ENCODE data around the gene PIP4K2A. TPM values are rescaled to one million over a fixed set of nuclear protein-coding genes. Genes with fewer than 3 reads are reported as not detected.
"Not testable (repeated sequence)": the region's sequence is repeated elsewhere in the genome, so short reads cannot be mapped to it uniquely, and the experiment has no call there.

The PIP4K2A gene
- total RNA-seq, 1 experiment from 2014 or later = 24.2 TPM

DNA sequence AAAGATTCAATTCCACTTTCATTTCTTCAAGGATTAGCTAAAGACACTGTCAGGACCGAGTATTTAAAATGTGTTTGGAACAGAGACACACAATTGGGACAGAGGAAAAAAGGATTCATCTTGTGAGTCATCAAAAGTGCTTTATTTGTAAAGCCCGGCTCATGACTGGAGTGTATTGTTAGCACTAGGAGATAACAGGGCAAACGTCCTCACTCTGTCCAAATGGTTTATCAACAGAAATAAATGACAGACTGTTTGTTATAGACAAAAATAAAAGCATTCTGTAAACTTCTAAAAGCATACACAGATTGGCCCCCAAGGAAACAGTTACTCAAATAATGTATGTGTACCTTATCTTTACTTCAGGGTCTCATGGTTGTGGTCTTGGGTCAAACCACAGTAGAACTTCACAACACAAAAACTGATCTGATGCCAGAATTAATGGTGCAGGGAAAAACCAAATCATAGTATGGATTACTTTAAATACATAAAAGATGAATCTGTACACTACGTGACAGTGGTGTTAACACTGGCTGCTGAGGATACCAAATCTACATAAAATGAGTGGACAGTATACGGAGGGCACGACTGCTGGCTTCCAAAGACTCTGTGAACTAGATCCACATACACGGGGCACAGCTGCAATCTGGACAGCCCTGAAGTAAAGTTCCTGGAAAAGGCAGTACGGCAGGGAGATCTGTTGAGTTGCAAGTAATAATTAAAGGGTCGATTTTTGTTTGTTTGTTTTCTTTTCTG is 179.4 kb downstream of the PIP4K2A start:
- H3K9me3 Mint-ChIP-seq (ENCODE audit: low read depth, unreplicated experiment) = no peaks in the 10 kb centered on the region
- no peak overlapping the region for H3K4me3 Mint-ChIP-seq (ENCODE audit: low read depth, unreplicated experiment)
- H3K27me3 Mint-ChIP-seq (ENCODE audit: unreplicated experiment) = no peaks in the 10 kb centered on the region
- TF ChIP-seq, protein P1, sequence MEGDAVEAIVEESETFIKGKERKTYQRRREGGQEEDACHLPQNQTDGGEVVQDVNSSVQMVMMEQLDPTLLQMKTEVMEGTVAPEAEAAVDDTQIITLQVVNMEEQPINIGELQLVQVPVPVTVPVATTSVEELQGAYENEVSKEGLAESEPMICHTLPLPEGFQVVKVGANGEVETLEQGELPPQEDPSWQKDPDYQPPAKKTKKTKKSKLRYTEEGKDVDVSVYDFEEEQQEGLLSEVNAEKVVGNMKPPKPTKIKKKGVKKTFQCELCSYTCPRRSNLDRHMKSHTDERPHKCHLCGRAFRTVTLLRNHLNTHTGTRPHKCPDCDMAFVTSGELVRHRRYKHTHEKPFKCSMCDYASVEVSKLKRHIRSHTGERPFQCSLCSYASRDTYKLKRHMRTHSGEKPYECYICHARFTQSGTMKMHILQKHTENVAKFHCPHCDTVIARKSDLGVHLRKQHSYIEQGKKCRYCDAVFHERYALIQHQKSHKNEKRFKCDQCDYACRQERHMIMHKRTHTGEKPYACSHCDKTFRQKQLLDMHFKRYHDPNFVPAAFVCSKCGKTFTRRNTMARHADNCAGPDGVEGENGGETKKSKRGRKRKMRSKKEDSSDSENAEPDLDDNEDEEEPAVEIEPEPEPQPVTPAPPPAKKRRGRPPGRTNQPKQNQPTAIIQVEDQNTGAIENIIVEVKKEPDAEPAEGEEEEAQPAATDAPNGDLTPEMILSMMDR (IDR thresholded peaks at IDR 0.05; ENCODE audit: unreplicated experiment) = no peak
- BruUV-seq (replicated peaks) = no TSS peak
- H3K27ac Mint-ChIP-seq (ENCODE audit: unreplicated experiment) = no peak overlapping the region
- H3K36me3 Mint-ChIP-seq (ENCODE audit: insufficient read depth, unreplicated experiment) = no peaks in the 10 kb centered on the region
- H3K4me1 Mint-ChIP-seq (ENCODE audit: low read depth, unreplicated experiment) = no peaks in the 10 kb centered on the region
- DNase-seq = no peak
- CTCF ChIA-PET = interaction anchor here (0.6 kb wide), 1 partner anchor 44 kb away, joined by 3 read pairs; no protein-coding TSS in a partner anchor
- intact Hi-C loops (cut with micrococcal nuclease; ENCODE audit: unreplicated experiment) = no loop called here

DNA sequence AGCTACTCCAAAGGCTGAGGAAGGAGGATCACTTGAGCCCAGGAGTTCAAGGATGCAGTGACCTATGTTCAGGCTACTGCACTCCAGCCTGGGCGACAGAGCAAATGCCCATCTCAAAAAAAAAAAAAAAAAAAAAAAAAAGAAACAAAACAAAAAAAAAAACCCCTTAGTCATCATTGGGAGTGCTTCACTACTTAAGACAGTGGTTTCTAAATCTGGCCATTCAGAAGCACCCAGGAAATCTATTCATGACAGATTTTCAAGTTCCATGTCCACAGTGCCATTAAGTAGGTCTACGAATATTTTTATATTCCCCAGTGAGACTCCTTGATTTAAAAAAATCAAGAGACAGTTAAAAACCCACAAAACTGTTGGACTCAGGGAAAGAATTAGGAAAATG is 182.9 kb downstream of the PIP4K2A start:
- Mint-ChIP-seq H3K9me3 (ENCODE audit: low read depth, unreplicated experiment) (peaks cover 3% of the 10 kb centered on the region), H3K4me3 (ENCODE audit: low read depth, unreplicated experiment) (no peak overlapping the region), H3K4me1 (ENCODE audit: low read depth, unreplicated experiment) (no peaks in the 10 kb centered on the region), H3K27ac (ENCODE audit: unreplicated experiment) (no peak overlapping the region), H3K27me3 (ENCODE audit: unreplicated experiment) (no peaks in the 10 kb centered on the region), H3K36me3 (ENCODE audit: insufficient read depth, unreplicated experiment) (no peaks in the 10 kb centered on the region)
- no TSS peak for BruUV-seq (replicated peaks)
- TF ChIP-seq, protein P1 (IDR thresholded peaks at IDR 0.05; ENCODE audit: unreplicated experiment) = no peak
- intact Hi-C loops (cut with micrococcal nuclease; ENCODE audit: unreplicated experiment) = no loop called here
- no peak for DNase-seq
- CTCF ChIA-PET = no interaction called here

DNA sequence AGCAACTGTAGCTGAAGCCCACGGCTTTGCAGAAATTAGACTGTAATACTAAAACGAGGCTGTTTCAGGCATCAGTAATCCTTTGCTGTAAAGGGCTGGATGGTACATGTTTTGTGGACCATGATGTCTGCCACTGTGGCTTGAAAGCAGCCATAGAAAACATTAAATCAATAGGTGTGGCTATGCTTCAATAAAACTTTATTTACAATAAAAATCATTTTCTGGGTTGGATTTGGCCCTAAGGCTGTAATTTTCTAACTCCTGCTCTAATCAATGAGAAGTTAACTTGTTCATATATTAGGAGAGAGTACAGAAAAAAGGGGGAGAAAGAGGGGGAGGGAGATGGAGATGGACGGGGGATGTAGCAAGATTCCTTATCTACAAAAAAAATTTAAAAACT is 183.4 kb downstream of the PIP4K2A start:
- BruUV-seq (replicated peaks) = no TSS peak

DNA sequence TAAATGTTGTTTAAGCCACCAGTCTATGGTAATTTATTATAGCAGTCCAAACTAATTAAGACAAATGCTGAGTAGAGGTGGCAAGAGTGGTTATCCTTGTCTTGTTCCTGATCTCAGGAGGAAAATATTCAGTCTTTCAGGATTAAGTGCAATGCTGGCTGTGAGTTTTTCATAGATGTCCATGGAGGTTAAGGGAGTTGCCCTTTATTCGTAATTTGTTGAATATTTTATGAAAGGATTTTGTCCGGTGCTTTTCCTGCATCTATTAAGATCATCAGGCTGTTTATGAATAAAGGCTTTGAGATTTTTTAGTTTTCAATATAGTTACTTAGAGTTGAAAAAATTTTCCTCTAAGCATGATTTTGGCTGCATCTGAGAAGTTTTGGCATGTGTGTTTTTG is 186.9 kb downstream of the PIP4K2A start:
- Mint-ChIP-seq H3K9me3 (ENCODE audit: low read depth, unreplicated experiment) (peaks cover 13% of the 10 kb centered on the region), H3K27ac (ENCODE audit: unreplicated experiment) (no peak overlapping the region), H3K4me1 (ENCODE audit: low read depth, unreplicated experiment) (no peaks in the 10 kb centered on the region), H3K27me3 (ENCODE audit: unreplicated experiment) (peaks cover 32% of the 10 kb centered on the region), H3K36me3 (ENCODE audit: insufficient read depth, unreplicated experiment) (no peaks in the 10 kb centered on the region), H3K4me3 (ENCODE audit: low read depth, unreplicated experiment) (no peak overlapping the region)
- intact Hi-C loops (cut with micrococcal nuclease; ENCODE audit: unreplicated experiment) = no loop called here
- BruUV-seq (replicated peaks) = no TSS peak
- DNase-seq = no peak
- TF ChIP-seq, protein P1 (IDR thresholded peaks at IDR 0.05; ENCODE audit: unreplicated experiment) = no peak
- CTCF ChIA-PET = no interaction called here

More for the DNA sequence above, 183.4 kb downstream of the PIP4K2A start:
- TF ChIP-seq, protein P1 (IDR thresholded peaks at IDR 0.05; ENCODE audit: unreplicated experiment) = no peak
- intact Hi-C loops (cut with micrococcal nuclease; ENCODE audit: unreplicated experiment) = no loop called here
- CTCF ChIA-PET = no interaction called here
- Mint-ChIP-seq H3K27ac (ENCODE audit: unreplicated experiment) (no peak overlapping the region), H3K4me3 (ENCODE audit: low read depth, unreplicated experiment) (no peak overlapping the region), H3K4me1 (ENCODE audit: low read depth, unreplicated experiment) (no peaks in the 10 kb centered on the region), H3K36me3 (ENCODE audit: insufficient read depth, unreplicated experiment) (no peaks in the 10 kb centered on the region), H3K27me3 (ENCODE audit: unreplicated experiment) (no peaks in the 10 kb centered on the region), H3K9me3 (ENCODE audit: low read depth, unreplicated experiment) (peaks cover 3% of the 10 kb centered on the region)
- no peak for DNase-seq

DNA sequence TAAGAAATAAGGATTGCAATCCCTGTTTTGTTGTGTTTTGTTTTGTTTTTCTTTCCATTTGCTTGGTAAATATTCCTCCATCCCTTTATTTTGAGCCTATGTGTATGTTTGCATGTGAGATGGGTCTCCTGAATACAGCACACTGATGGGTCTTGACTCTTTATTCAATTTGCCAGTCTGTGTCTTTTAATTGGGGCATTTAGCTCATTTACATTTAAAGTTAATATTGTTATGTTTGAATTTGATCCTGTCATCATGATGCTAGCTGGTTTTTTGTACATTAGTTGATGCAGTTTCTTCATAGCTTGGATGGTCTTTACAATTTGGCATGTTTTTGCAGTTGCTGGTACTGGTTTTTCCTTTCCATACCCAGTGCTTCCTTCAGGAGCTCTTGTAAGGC is 190.0 kb downstream of the PIP4K2A start:
- CTCF ChIA-PET = not testable (repeated sequence)

DNA sequence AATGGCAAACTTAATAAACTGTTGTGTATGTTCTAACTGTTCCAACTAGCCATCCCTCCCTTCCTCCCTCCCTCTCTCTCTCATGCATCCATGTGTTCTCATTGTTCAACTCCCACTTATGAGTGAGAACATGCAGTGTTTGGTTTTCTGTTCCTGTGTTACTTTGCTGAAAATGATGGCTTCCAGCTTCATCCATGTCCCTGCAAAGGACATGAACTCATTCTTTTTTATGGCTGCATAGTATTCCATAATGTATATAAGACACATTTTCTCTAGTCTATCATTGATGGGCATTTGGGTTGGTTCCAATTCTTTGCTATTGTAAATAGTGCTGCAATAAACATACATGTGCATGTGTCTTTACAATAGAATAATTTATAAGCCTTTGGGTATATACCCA is 193.7 kb downstream of the PIP4K2A start:
- peaks cover 46% of the 10 kb centered on the region for H3K27me3 Mint-ChIP-seq (ENCODE audit: unreplicated experiment)
- H3K9me3 Mint-ChIP-seq (ENCODE audit: low read depth, unreplicated experiment); BruUV-seq (replicated peaks); intact Hi-C loops (cut with micrococcal nuclease; ENCODE audit: unreplicated experiment); H3K4me1 Mint-ChIP-seq (ENCODE audit: low read depth, unreplicated experiment); H3K36me3 Mint-ChIP-seq (ENCODE audit: insufficient read depth, unreplicated experiment); DNase-seq; H3K27ac Mint-ChIP-seq (ENCODE audit: unreplicated experiment); H3K4me3 Mint-ChIP-seq (ENCODE audit: low read depth, unreplicated experiment): not testable (repeated sequence)
- CTCF ChIA-PET = interaction anchor here (0.6 kb wide), 1 partner anchor 530 kb away, joined by 4 read pairs; no protein-coding TSS in a partner anchor

More for the DNA sequence above, 190.0 kb downstream of the PIP4K2A start:
- Mint-ChIP-seq H3K9me3 (ENCODE audit: low read depth, unreplicated experiment) (peaks cover 13% of the 10 kb centered on the region), H3K27me3 (ENCODE audit: unreplicated experiment) (peaks cover 41% of the 10 kb centered on the region)
- intact Hi-C loops (cut with micrococcal nuclease; ENCODE audit: unreplicated experiment); BruUV-seq (replicated peaks); H3K4me1 Mint-ChIP-seq (ENCODE audit: low read depth, unreplicated experiment); H3K36me3 Mint-ChIP-seq (ENCODE audit: insufficient read depth, unreplicated experiment); H3K4me3 Mint-ChIP-seq (ENCODE audit: low read depth, unreplicated experiment); H3K27ac Mint-ChIP-seq (ENCODE audit: unreplicated experiment); DNase-seq: not testable (repeated sequence)

Measured in Calu3 (cell line).